IMR-90 (cell line): ENCODE data around the gene H3-3A. TPM values are rescaled to one million over a fixed set of nuclear protein-coding genes. Genes with fewer than 3 reads are reported as not detected.

ENCODE experiments used
- ATAC-seq: fragments of 200-7000 bp; cut with Tn5 transposase; 2 replicates; pipeline ENCODE4 v1.9.1; 2020; ENCODE audit warnings: low read depth, mild to moderate bottlenecking, moderate library complexity
- BruUV-seq: library from RNA; stranded (reverse); fragments of 400-500 nt; replicated peaks from 2 replicates; lab custom pipeline; 2021; lab: Mats Ljungman, UMichigan
- CTCF ChIA-PET: fragments of 300-600 bp; formaldehyde crosslinking; extraction: SDS; loops from one replicate; lab custom pipeline; 2021; ENCODE audit warnings: antibody characterized with exemption; lab: Yijun Ruan, JAX
- POLR2A ChIA-PET: fragments of 300-600 bp; sonication (Branson Sonifier 250); formaldehyde crosslinking; loops from one replicate; lab custom pipeline; 2022; ENCODE audit warnings: antibody characterized with exemption; ENCODE audit not compliant: unreplicated experiment; lab: Charles Lee
- DNase-seq: peaks from one replicate; pipeline ENCODE4 v3.0.0; 2013
- H2AFZ ChIP-seq: replicated peaks from 2 replicates; pipeline ENCODE3; 2013; ENCODE audit warnings: low read length, mild to moderate bottlenecking; ENCODE audit not compliant: poor library complexity
- H2AK5ac ChIP-seq: 2 replicates; pipeline ENCODE4 v1.6.1; 2013; ENCODE audit warnings: low read depth, low read length, inconsistent platforms
- H2AK9ac ChIP-seq: replicated peaks from 2 replicates; pipeline ENCODE3; 2013; ENCODE audit warnings: mild to moderate bottlenecking, low read depth, low read length, moderate library complexity; ENCODE audit not compliant: poor library complexity
- H2BK120ac ChIP-seq: 2 replicates; pipeline ENCODE4 v1.6.1; 2013; ENCODE audit warnings: low read depth, low read length, inconsistent platforms
- H2BK15ac ChIP-seq: 3 replicates; pipeline ENCODE4 v1.6.1; 2013; ENCODE audit warnings: low read depth, low read length, inconsistent platforms
- H2BK20ac ChIP-seq: 2 replicates; pipeline ENCODE4 v1.6.1; 2013; ENCODE audit warnings: low read depth, mild to moderate bottlenecking, inconsistent platforms, low read length, moderate library complexity
- H2BK5ac ChIP-seq: 2 replicates; pipeline ENCODE4 v1.6.1; 2013; ENCODE audit warnings: mild to moderate bottlenecking, low read depth, low read length, inconsistent platforms; ENCODE audit not compliant: poor library complexity, severe bottlenecking
- H3K14ac ChIP-seq: replicated peaks from 2 replicates; pipeline ENCODE4 v1.6.1; 2013; ENCODE audit warnings: low read depth, low read length, inconsistent platforms
- H3K18ac ChIP-seq: 2 replicates; pipeline ENCODE4 v1.6.1; 2013; ENCODE audit warnings: low read depth, low read length, control low read depth
- H3K23ac ChIP-seq: 2 replicates; pipeline ENCODE4 v1.6.1; 2013; ENCODE audit warnings: low read depth, low read length, inconsistent platforms
- H3K27ac ChIP-seq: 2 replicates; pipeline ENCODE4 v1.5.1; 2013; ENCODE audit warnings: mild to moderate bottlenecking, control low read depth, low read length; ENCODE audit not compliant: insufficient read depth
- H3K27me3 ChIP-seq: 2 replicates; pipeline ENCODE4 v1.6.1; 2013; ENCODE audit warnings: low read length; ENCODE audit not compliant: control insufficient read depth, insufficient read depth
- H3K36me3 ChIP-seq: 2 replicates; pipeline ENCODE4 v1.6.1; 2013; ENCODE audit warnings: low read length, mixed read lengths; ENCODE audit not compliant: control insufficient read depth, insufficient read depth
- H3K4ac ChIP-seq: 2 replicates; pipeline ENCODE4 v1.6.1; 2013; ENCODE audit warnings: low read depth, low read length, inconsistent platforms
- H3K4me1 ChIP-seq: 2 replicates; pipeline ENCODE4 v1.6.1; 2013; ENCODE audit warnings: low read length, mixed read lengths; ENCODE audit not compliant: control insufficient read depth, insufficient read depth
- H3K4me2 ChIP-seq: 2 replicates; pipeline ENCODE4 v1.6.1; 2013; ENCODE audit warnings: low read depth, mild to moderate bottlenecking, control low read depth, low read length, moderate library complexity
- H3K4me3 ChIP-seq: 2 replicates; pipeline ENCODE4 v1.5.1; 2013; ENCODE audit warnings: low read depth, mild to moderate bottlenecking, control low read depth, low read length, moderate library complexity; ENCODE audit not compliant: insufficient read depth
- H3K56ac ChIP-seq: 2 replicates; pipeline ENCODE4 v1.6.1; 2013; ENCODE audit warnings: low read length, inconsistent platforms; ENCODE audit not compliant: insufficient read depth; ENCODE audit errors: extremely low read depth
- H3K79me1 ChIP-seq, 2 experiments: 2 replicates each; pipeline ENCODE4 v1.6.1; 2013; ENCODE audit warnings: low read length in 2 of 2, inconsistent platforms in 1 of 2, low read depth in 1 of 2
- H3K9ac ChIP-seq: 2 replicates; pipeline ENCODE4 v1.6.1; 2013; ENCODE audit warnings: low read depth, low read length, control low read depth
- H3K9me1 ChIP-seq: 2 replicates; pipeline ENCODE4 v1.6.1; 2013; ENCODE audit warnings: low read length, inconsistent platforms; ENCODE audit not compliant: insufficient read depth
- H3K9me3 ChIP-seq: 2 replicates; pipeline ENCODE4 v1.6.1; 2013; ENCODE audit warnings: low read length; ENCODE audit not compliant: control insufficient read depth, insufficient read depth
- H4K20me1 ChIP-seq: 2 replicates; pipeline ENCODE4 v1.6.1; 2013; ENCODE audit warnings: low read length, inconsistent platforms; ENCODE audit not compliant: insufficient read depth
- H4K5ac ChIP-seq: 2 replicates; pipeline ENCODE4 v1.6.1; 2013; ENCODE audit warnings: mild to moderate bottlenecking, low read depth, low read length, control low read depth
- H4K8ac ChIP-seq, 2 experiments: 2 replicates each; pipeline ENCODE4 v1.6.1; 2013; ENCODE audit warnings: low read depth in 2 of 2, low read length in 2 of 2, control low read depth in 1 of 2, inconsistent platforms in 1 of 2
- H4K91ac ChIP-seq: 2 replicates; pipeline ENCODE4 v1.6.1; 2013; ENCODE audit warnings: low read depth, low read length, inconsistent platforms; ENCODE audit not compliant: insufficient read depth
- CEBPB ChIP-seq: IDR thresholded peaks from 2 replicates; pipeline ENCODE4 v1.6.1; 2012; ENCODE audit warnings: low read depth, low read length, improper control_type of control experiment
- CHD1 ChIP-seq: IDR thresholded peaks from 2 replicates; pipeline ENCODE4 v1.6.1; 2012; ENCODE audit warnings: low read depth, low read length, improper control_type of control experiment
- FOS ChIP-seq: fragments of 150-350 bp; IDR thresholded peaks from 2 replicates; pipeline ENCODE4 v1.6.1; 2016; ENCODE audit warnings: low read depth, low read length
- POLR2A ChIP-seq: IDR thresholded peaks from 2 replicates; pipeline ENCODE4 v1.6.1; 2012; ENCODE audit warnings: mild to moderate bottlenecking, low read depth, low read length
- RAD21 ChIP-seq: IDR thresholded peaks from 2 replicates; pipeline ENCODE4 v1.6.1; 2012; ENCODE audit warnings: low read length, improper control_type of control experiment
- RFX5 ChIP-seq: IDR thresholded peaks from 2 replicates; pipeline ENCODE4 v1.8.0; 2012; ENCODE audit warnings: low read depth, mild to moderate bottlenecking, low read length, moderate library complexity
- SMC3 ChIP-seq: fragments of 150-350 bp; IDR thresholded peaks from 2 replicates; pipeline ENCODE4 v1.6.1; 2016; ENCODE audit warnings: low read depth, mild to moderate bottlenecking, antibody characterized with exemption, low read length, moderate library complexity
- WGBS, 2 experiments: methylation state at CpG; one replicate each; pipeline versions ENCODE4 v1.1.5 to v1.1.7; 2013; ENCODE audit warnings: missing lambda C conversion rate in 2 of 2; ENCODE audit not compliant: insufficient read length in 1 of 2; ENCODE audit errors: extremely low coverage in 2 of 2; 5-methylcytosine and 5-hydroxymethylcytosine counted together
- dilution Hi-C: fragments of 300-500 bp; cut with HindIII; formaldehyde crosslinking; loops from one replicate; pipeline ENCODE4 v1.14.3; 2018; ENCODE audit warnings: low sequenced_read_pairs; ENCODE audit not compliant: unreplicated experiment
- in situ Hi-C: fragments of 300-500 bp; cut with MboI; formaldehyde crosslinking; loops from 3 replicates; pipeline ENCODE4 v1.14.3; 2019; ENCODE audit warnings: low sequenced_read_pairs, inconsistent platforms, mixed read lengths
- intact Hi-C: fragments of 100-400 bp; cut with micrococcal nuclease; formaldehyde crosslinking; loops from 2 replicates; pipeline ENCODE4 v1.10.0; 2022
- polyA plus RNA-seq, 3 experiments: library from polyadenylated mRNA; depleted of rRNA; stranded (reverse); fragments of >200 nt; gene quantifications; 2 replicates each; pipeline ENCODE4 v1.2.3, GENCODE V29; 2012; ENCODE audit warnings: low replicate concordance in 1 of 3
- total RNA-seq: library from RNA; depleted of rRNA; stranded (reverse); fragments of >200 nt; gene quantifications from 2 replicates; pipeline ENCODE4 v1.2.3, GENCODE V29; 2012
- TF ChIP-seq, protein P1 (sequence below): fragments of 150-350 bp; IDR thresholded peaks from 2 replicates; pipeline ENCODE4 v1.6.1; 2017; ENCODE audit warnings: mild to moderate bottlenecking, antibody characterized with exemption, low read length, low read depth
- TF ChIP-seq, protein P2 (sequence below): conservative IDR thresholded peaks from 2 replicates; pipeline ENCODE4 v1.5.1; 2012; ENCODE audit warnings: mild to moderate bottlenecking, low read depth, low read length, improper control_type of control experiment

The H3-3A gene
- total and polyA plus RNA-seq, 2 of the 4 experiments (the other 2 are of a cell fraction): 188 to 256 TPM

DNA sequence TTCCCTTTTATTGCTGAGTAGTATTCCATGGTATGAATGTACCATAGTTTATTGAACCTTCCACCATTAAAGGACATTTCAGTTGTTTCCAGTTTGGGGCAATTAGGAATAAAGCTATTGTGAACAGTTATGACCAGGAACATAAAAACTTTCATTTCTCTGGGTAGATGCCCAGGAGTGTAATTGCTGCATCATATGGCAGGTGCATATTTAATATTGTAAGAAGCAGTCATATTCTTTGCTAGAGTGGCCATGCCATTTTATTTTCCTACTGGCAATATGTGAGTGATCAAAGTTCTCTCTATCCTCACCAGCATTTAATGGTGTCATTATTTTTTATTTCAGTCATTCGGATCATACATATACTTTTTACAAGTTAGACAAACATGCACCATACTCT, 23.9 kb upstream of the H3-3A start:
- H4K8ac ChIP-seq: no peak overlapping the region
- no peak overlapping the region for H3K27ac ChIP-seq
- H4K91ac ChIP-seq: no peak overlapping the region
- no peak overlapping the region for H3K23ac ChIP-seq
- no peak overlapping the region for H2AK9ac ChIP-seq
- ATAC-seq (no peak), DNase-seq (no peak)
- TF ChIP-seq RFX5: no peak
- no peak for TF ChIP-seq SMC3
- TF ChIP-seq CEBPB: no peak
- TF ChIP-seq, protein P1, sequence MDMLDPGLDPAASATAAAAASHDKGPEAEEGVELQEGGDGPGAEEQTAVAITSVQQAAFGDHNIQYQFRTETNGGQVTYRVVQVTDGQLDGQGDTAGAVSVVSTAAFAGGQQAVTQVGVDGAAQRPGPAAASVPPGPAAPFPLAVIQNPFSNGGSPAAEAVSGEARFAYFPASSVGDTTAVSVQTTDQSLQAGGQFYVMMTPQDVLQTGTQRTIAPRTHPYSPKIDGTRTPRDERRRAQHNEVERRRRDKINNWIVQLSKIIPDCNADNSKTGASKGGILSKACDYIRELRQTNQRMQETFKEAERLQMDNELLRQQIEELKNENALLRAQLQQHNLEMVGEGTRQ: no peak
- TF ChIP-seq, protein P2, sequence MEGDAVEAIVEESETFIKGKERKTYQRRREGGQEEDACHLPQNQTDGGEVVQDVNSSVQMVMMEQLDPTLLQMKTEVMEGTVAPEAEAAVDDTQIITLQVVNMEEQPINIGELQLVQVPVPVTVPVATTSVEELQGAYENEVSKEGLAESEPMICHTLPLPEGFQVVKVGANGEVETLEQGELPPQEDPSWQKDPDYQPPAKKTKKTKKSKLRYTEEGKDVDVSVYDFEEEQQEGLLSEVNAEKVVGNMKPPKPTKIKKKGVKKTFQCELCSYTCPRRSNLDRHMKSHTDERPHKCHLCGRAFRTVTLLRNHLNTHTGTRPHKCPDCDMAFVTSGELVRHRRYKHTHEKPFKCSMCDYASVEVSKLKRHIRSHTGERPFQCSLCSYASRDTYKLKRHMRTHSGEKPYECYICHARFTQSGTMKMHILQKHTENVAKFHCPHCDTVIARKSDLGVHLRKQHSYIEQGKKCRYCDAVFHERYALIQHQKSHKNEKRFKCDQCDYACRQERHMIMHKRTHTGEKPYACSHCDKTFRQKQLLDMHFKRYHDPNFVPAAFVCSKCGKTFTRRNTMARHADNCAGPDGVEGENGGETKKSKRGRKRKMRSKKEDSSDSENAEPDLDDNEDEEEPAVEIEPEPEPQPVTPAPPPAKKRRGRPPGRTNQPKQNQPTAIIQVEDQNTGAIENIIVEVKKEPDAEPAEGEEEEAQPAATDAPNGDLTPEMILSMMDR: no peak
- no peak for TF ChIP-seq FOS
- no peak for TF ChIP-seq CHD1
- TF ChIP-seq RAD21: no peak
- no peak for TF ChIP-seq POLR2A
- intact Hi-C loops: no loop called here
- peaks cover 4% of the 10 kb centered on the region for H3K4me1 ChIP-seq
- no peak overlapping the region for H3K18ac ChIP-seq
- dilution Hi-C loops: no loop called here
- H3K27me3 ChIP-seq: peaks cover 9% of the 10 kb centered on the region
- no peak overlapping the region for H3K9ac ChIP-seq
- H4K5ac ChIP-seq: no peak overlapping the region
- no peak overlapping the region for H2BK15ac ChIP-seq
- BruUV-seq: no TSS peak
- no peaks in the 10 kb centered on the region for H3K36me3 ChIP-seq
- in situ Hi-C loops: no loop called here
- H3K4me3 ChIP-seq: no peak overlapping the region
- H3K4me2 ChIP-seq: no peak overlapping the region
- no peak overlapping the region for H3K4ac ChIP-seq
- ChIA-PET POLR2A (no interaction called here), CTCF (no interaction called here)
- 0 out of 2 replicates have a peak, but pooled peaks cover 7% of the 10 kb centered on the region for H3K9me1 ChIP-seq
- no peak overlapping the region for H2BK120ac ChIP-seq
- no peak overlapping the region for H3K14ac ChIP-seq
- H2AK5ac ChIP-seq: no peak overlapping the region
- H2BK20ac ChIP-seq: no peak overlapping the region
- no peak overlapping the region for H2AFZ ChIP-seq
- H3K79me1 ChIP-seq: no peaks in the 10 kb centered on the region
- H3K56ac ChIP-seq: no peak overlapping the region
- no peaks in the 10 kb centered on the region for H3K9me3 ChIP-seq
- WGBS, 2 experiments: no CpG with 5 or more reads among the region's 1 CpG
- H4K20me1 ChIP-seq: no peaks in the 10 kb centered on the region
- H2BK5ac ChIP-seq: no peak overlapping the region
